Smooth muscle cell (in vitro differentiated cells): ENCODE data around the gene ARHGEF17. TPM values are rescaled to one million over a fixed set of nuclear protein-coding genes. Genes with fewer than 3 reads are reported as not detected.
A peak's percentile ranks its signal among the peaks of the same experiment; 100 is the strongest.

Source experiments
- DNase-seq: peaks from one replicate; lab custom pipeline; 2025; ENCODE audit not compliant: unreplicated experiment; lab: John Stamatoyannopoulos, UW
- H2AFZ ChIP-seq: fragments of 200-600 bp; sonication (generic); 2 replicates; pipeline ENCODE4 v1.6.0; 2016; ENCODE audit warnings: antibody characterized with exemption, low read depth, mild to moderate bottlenecking
- H3F3A ChIP-seq: fragments of 200-600 bp; sonication (generic); 2 replicates; pipeline ENCODE4 v1.6.0; 2017; ENCODE audit warnings: antibody characterized with exemption, low read depth
- H3K27ac ChIP-seq: fragments of 200-600 bp; sonication (generic); 2 replicates; pipeline ENCODE4 v1.5.1; 2016; ENCODE audit warnings: low read depth, mild to moderate bottlenecking
- H3K27me3 ChIP-seq: fragments of 200-600 bp; sonication (generic); 2 replicates; pipeline ENCODE4 v1.6.1; 2016; ENCODE audit warnings: low read depth, mild to moderate bottlenecking
- H3K36me3 ChIP-seq: fragments of 200-600 bp; sonication (generic); 2 replicates; pipeline ENCODE4 v1.5.1; 2016; ENCODE audit warnings: low read depth
- H3K4me1 ChIP-seq: fragments of 200-600 bp; sonication (generic); 2 replicates; pipeline ENCODE4 v1.5.1; 2016; ENCODE audit warnings: low read depth
- H3K4me2 ChIP-seq: fragments of 200-600 bp; sonication (generic); 2 replicates; pipeline ENCODE4 v1.6.0; 2016; ENCODE audit warnings: mild to moderate bottlenecking
- H3K4me3 ChIP-seq: fragments of 200-600 bp; sonication (generic); 2 replicates; pipeline ENCODE4 v1.5.1; 2016; ENCODE audit warnings: mild to moderate bottlenecking
- H3K79me2 ChIP-seq: fragments of 200-600 bp; sonication (generic); 2 replicates; pipeline ENCODE4 v1.6.0; 2016; ENCODE audit warnings: low read depth, mild to moderate bottlenecking
- H3K9ac ChIP-seq: fragments of 200-600 bp; sonication (generic); 2 replicates; pipeline ENCODE4 v1.6.0; 2016; ENCODE audit warnings: low read depth
- H3K9me3 ChIP-seq: fragments of 200-600 bp; sonication (generic); replicated peaks from 2 replicates; pipeline ENCODE4 v1.5.1; 2016; ENCODE audit warnings: low read depth
- H4K20me1 ChIP-seq: fragments of 200-600 bp; sonication (generic); 2 replicates; pipeline ENCODE4 v1.6.0; 2016; ENCODE audit warnings: low read depth
- CTCF ChIP-seq: fragments of 200-600 bp; sonication (generic); IDR thresholded peaks from 2 replicates; pipeline ENCODE4 v1.5.1; 2017; ENCODE audit warnings: borderline replicate concordance, mild to moderate bottlenecking, antibody characterized with exemption; ENCODE audit not compliant: insufficient read depth, poor library complexity, severe bottlenecking
- WGBS: methylation state at CpG from one replicate; pipeline ENCODE4 v1.1.7; 2016; ENCODE audit warnings: low lambda C conversion rate; 5-methylcytosine and 5-hydroxymethylcytosine counted together
- polyA plus RNA-seq: library from polyadenylated mRNA; unstranded; fragments of >200 nt; fragmentation: Nextera tagmentation; extraction: Ambion mirVana; gene quantifications from 2 replicates; pipeline ENCODE4 v1.2.1, GENCODE V29; 2016
- total RNA-seq: library from RNA; depleted of rRNA; stranded (reverse); fragments of >200 nt; gene quantifications from 2 replicates; pipeline ENCODE4 v1.2.3, GENCODE V29; 2014

The ARHGEF17 gene
- total and polyA plus RNA-seq, 2 experiments from 2014 or later = 18.0 to 27.8 TPM

GRCh38 chr11:73358071-73358470, 50.0 kb downstream of the ARHGEF17 start:
- no peak for TF ChIP-seq CTCF
- no peaks in the 10 kb centered on the region for H3F3A ChIP-seq
- H3K4me1 ChIP-seq = no peaks in the 10 kb centered on the region
- no peak for DNase-seq
- WGBS = 74% methylated on average over 5 of the region's 5 CpGs
- H3K9ac ChIP-seq = no peak overlapping the region
- no peaks in the 10 kb centered on the region for H3K9me3 ChIP-seq
- no peak overlapping the region for H3K4me3 ChIP-seq
- peaks cover 9% of the 10 kb centered on the region for H4K20me1 ChIP-seq
- H3K4me2 ChIP-seq = no peak overlapping the region
- no peaks in the 10 kb centered on the region for H3K36me3 ChIP-seq
- H3K27me3 ChIP-seq = no peaks in the 10 kb centered on the region
- H2AFZ ChIP-seq = no peak overlapping the region
- no peaks in the 10 kb centered on the region for H3K79me2 ChIP-seq
- H3K27ac ChIP-seq = no peak overlapping the region

GRCh38 chr11:73359341-73359740, 51.3 kb downstream of the ARHGEF17 start:
- H3K4me1 ChIP-seq = no peaks in the 10 kb centered on the region
- H3F3A ChIP-seq = no peaks in the 10 kb centered on the region
- H3K9me3 ChIP-seq = no peaks in the 10 kb centered on the region
- no peak overlapping the region for H3K4me3 ChIP-seq
- H3K9ac ChIP-seq = no peak overlapping the region
- H3K27ac ChIP-seq = peak overlapping the region; percentile 27
- H4K20me1 ChIP-seq = no peaks in the 10 kb centered on the region
- H3K79me2 ChIP-seq = no peaks in the 10 kb centered on the region
- 56% methylated on average over 11 of the region's 11 CpGs for WGBS
- no peak overlapping the region for H2AFZ ChIP-seq
- no peaks in the 10 kb centered on the region for H3K36me3 ChIP-seq
- no peak for TF ChIP-seq CTCF
- no peak for DNase-seq
- no peak overlapping the region for H3K4me2 ChIP-seq
- no peaks in the 10 kb centered on the region for H3K27me3 ChIP-seq

- no peaks in the 10 kb centered on the region for H3K9me3 ChIP-seq
- no peak for DNase-seq
- no peak overlapping the region for H3K9ac ChIP-seq
Observed at GRCh38 chr11:73359930-73360742, 52.1 kb downstream of the ARHGEF17 start.

More at GRCh38 chr11:73359930-73360742, 52.1 kb downstream of the ARHGEF17 start:
- Histone ChIP-seq H2AFZ (no peak overlapping the region), H4K20me1 (no peaks in the 10 kb centered on the region), H3K4me3 (no peak overlapping the region), H3K4me2 (no peak overlapping the region), H3K4me1 (no peaks in the 10 kb centered on the region), H3K36me3 (no peaks in the 10 kb centered on the region), H3K27me3 (no peaks in the 10 kb centered on the region), H3K27ac (peak overlapping the region; percentile 17), H3F3A (no peaks in the 10 kb centered on the region), H3K79me2 (no peaks in the 10 kb centered on the region)
- peak; percentile 31 for TF ChIP-seq CTCF
- WGBS = 94% methylated on average over 19 of the region's 19 CpGs
